HEK293T (cell line): ENCODE measurements around the gene IFITM1.

Experiments used
- CTCF ChIA-PET: fragments of 350-600 bp; formaldehyde crosslinking; extraction: SDS; loops from one replicate; lab custom pipeline; 2021; ENCODE audit warnings: antibody characterized with exemption, inconsistent platforms; lab: Yijun Ruan, JAX
- POLR2A ChIA-PET: fragments of 350-600 bp; formaldehyde crosslinking; extraction: SDS; loops from one replicate; lab custom pipeline; 2020; ENCODE audit warnings: antibody characterized with exemption, inconsistent platforms; lab: Yijun Ruan, JAX
- DNase-seq: peaks from one replicate; pipeline ENCODE4 v3.0.0; 2012; ENCODE audit warnings: mixed read lengths; ENCODE audit errors: extremely low spot score
- ARNT ChIP-seq: fragments of 450-650 bp; IDR thresholded peaks from 2 replicates; pipeline ENCODE4 v1.6.1; 2017; ENCODE audit warnings: mild to moderate bottlenecking
- BHLHE40 ChIP-seq: fragments of 450-650 bp; IDR thresholded peaks from 2 replicates; pipeline ENCODE4 v1.6.1; 2016; ENCODE audit warnings: mild to moderate bottlenecking, moderate library complexity, borderline replicate concordance
- CTBP1 ChIP-seq: fragments of 450-650 bp; IDR thresholded peaks from 2 replicates; pipeline ENCODE4 v1.6.1; 2016; ENCODE audit warnings: borderline replicate concordance
- ELF4 ChIP-seq: fragments of 450-650 bp; IDR thresholded peaks from 2 replicates; pipeline ENCODE4 v1.6.1; 2017; ENCODE audit warnings: antibody characterized with exemption
- FOXA1 ChIP-seq: fragments of 450-650 bp; IDR thresholded peaks from 2 replicates; pipeline ENCODE4 v1.6.1; 2016; ENCODE audit warnings: mild to moderate bottlenecking
- FOXK2 ChIP-seq: fragments of 450-650 bp; IDR thresholded peaks from 2 replicates; pipeline ENCODE4 v1.6.1; 2016; ENCODE audit warnings: mild to moderate bottlenecking
- FOXM1 ChIP-seq: fragments of 450-650 bp; IDR thresholded peaks from 2 replicates; pipeline ENCODE4 v1.6.1; 2017; ENCODE audit warnings: mild to moderate bottlenecking, borderline replicate concordance
- HDGF ChIP-seq: fragments of 450-650 bp; IDR thresholded peaks from 2 replicates; pipeline ENCODE4 v1.6.1; 2017; ENCODE audit warnings: antibody characterized with exemption, borderline replicate concordance
- L3MBTL2 ChIP-seq: fragments of 450-650 bp; conservative IDR thresholded peaks from 2 replicates; pipeline ENCODE4 v1.6.1; 2016; ENCODE audit warnings: mild to moderate bottlenecking
- LEF1 ChIP-seq: fragments of 450-650 bp; IDR thresholded peaks from 2 replicates; pipeline ENCODE4 v1.6.1; 2017; ENCODE audit warnings: mild to moderate bottlenecking, borderline replicate concordance
- NFRKB ChIP-seq: fragments of 450-650 bp; IDR thresholded peaks from 2 replicates; pipeline ENCODE4 v1.6.1; 2016; ENCODE audit warnings: mild to moderate bottlenecking, moderate library complexity
- PKNOX1 ChIP-seq: fragments of 450-650 bp; IDR thresholded peaks from 2 replicates; pipeline ENCODE4 v1.6.1; 2016
- SP1 ChIP-seq: fragments of 450-650 bp; IDR thresholded peaks from 2 replicates; pipeline ENCODE4 v1.6.1; 2017
- SUZ12 ChIP-seq: fragments of 450-650 bp; IDR thresholded peaks from 2 replicates; pipeline ENCODE4 v1.6.1; 2016; ENCODE audit warnings: mild to moderate bottlenecking
- TARDBP ChIP-seq: fragments of 450-650 bp; IDR thresholded peaks from 2 replicates; pipeline ENCODE4 v1.6.1; 2016
- ZNF384 ChIP-seq: fragments of 450-650 bp; IDR thresholded peaks from 2 replicates; pipeline ENCODE4 v1.6.1; 2016

IFITM1 gene

GRCh38 chr11:287821-288477 is 25.9 kb upstream of the IFITM1 start:
- TF ChIP-seq ARNT: no peak
- TF ChIP-seq BHLHE40: no peak
- no peak for TF ChIP-seq ZNF384
- no peak for TF ChIP-seq HDGF
- no peak for TF ChIP-seq LEF1
- TF ChIP-seq L3MBTL2: no peak
- no peak for TF ChIP-seq SUZ12
- TF ChIP-seq FOXM1: no peak
- no peak for TF ChIP-seq FOXA1
- TF ChIP-seq TARDBP: no peak
- no peak for TF ChIP-seq FOXK2
- no peak for TF ChIP-seq PKNOX1
- TF ChIP-seq ELF4: no peak
- no peak for TF ChIP-seq NFRKB
- no peak for TF ChIP-seq CTBP1
- no peak for DNase-seq
- POLR2A ChIA-PET: no interaction called here
- CTCF ChIA-PET: no interaction called here

- ChIA-PET POLR2A (no interaction called here), CTCF (no interaction called here)
- peak; percentile 88 for DNase-seq
- TF ChIP-seq L3MBTL2 (no peak), ELF4 (no peak), PKNOX1 (no peak), FOXM1 (no peak), FOXA1 (no peak), TARDBP (no peak)
Measured at GRCh38 chr11:288478-289397, 25.1 kb upstream of the IFITM1 start, which contains the start of gene PGGHG. PGGHG (plus strand) TSS chr11:289126; CDS start chr11:289817, 691 bp downstream.

GRCh38 chr11:289398-289711 is 24.5 kb upstream of the IFITM1 start:
- no peak for DNase-seq

GRCh38 chr11:289712-290620 is 23.9 kb upstream of the IFITM1 start:
- TF ChIP-seq HDGF: no peak
- no peak for TF ChIP-seq BHLHE40
- no peak for TF ChIP-seq FOXA1
- TF ChIP-seq L3MBTL2: no peak
- no peak for DNase-seq
- POLR2A ChIA-PET: interaction anchor here (1.5 kb wide), 1 partner anchor 83 kb away, joined by 3 read pairs; the partner anchor contains the start of genes BET1L and RIC8A
- CTCF ChIA-PET: interaction anchor here (0.5 kb wide), 1 partner anchor 69 kb away, joined by 3 read pairs; no protein-coding TSS in a partner anchor

More at GRCh38 chr11:289398-289711, 24.5 kb upstream of the IFITM1 start:
- no peak for TF ChIP-seq PKNOX1
- no peak for TF ChIP-seq HDGF
- TF ChIP-seq FOXA1: no peak
- no peak for TF ChIP-seq ARNT
- no peak for TF ChIP-seq NFRKB
- ChIA-PET POLR2A (no interaction called here), CTCF (no interaction called here)

GRCh38 chr11:290621-291231 is 23.1 kb upstream of the IFITM1 start:
- no peak for TF ChIP-seq LEF1
- no peak for TF ChIP-seq NFRKB
- no peak for TF ChIP-seq ELF4
- no peak for TF ChIP-seq FOXA1
- no peak for TF ChIP-seq ZNF384
- no peak for TF ChIP-seq L3MBTL2
- TF ChIP-seq TARDBP: no peak
- TF ChIP-seq HDGF: no peak
- TF ChIP-seq SUZ12: no peak
- no peak for TF ChIP-seq SP1
- no peak for TF ChIP-seq FOXM1
- TF ChIP-seq FOXK2: no peak
- no peak for TF ChIP-seq CTBP1
- TF ChIP-seq PKNOX1: no peak
- no peak for TF ChIP-seq ARNT
- TF ChIP-seq BHLHE40: no peak
- DNase-seq: no peak
- POLR2A ChIA-PET: interaction anchor here (1.5 kb wide), 1 partner anchor 83 kb away, joined by 3 read pairs; the partner anchor contains the start of genes BET1L and RIC8A
- CTCF ChIA-PET: no interaction called here
